Urinary bladder (tissue), 4 donors: ENCODE data around the gene KLHL30. TPM values are rescaled to one million over a fixed set of nuclear protein-coding genes. Genes with fewer than 3 reads are reported as not detected.
"Not testable (repeated sequence)": the region's sequence is repeated elsewhere in the genome, so short reads cannot be mapped to it uniquely, and the experiment has no call there.

ENCODE experiments used
- DNase-seq: peaks from one replicate; pipeline ENCODE4 v3.0.0-alpha.2; 2015; ENCODE audit errors: extremely low spot score
- H3K27ac ChIP-seq: one replicate; pipeline ENCODE4 v1.5.1; 2013; ENCODE audit warnings: low read depth, mild to moderate bottlenecking, moderate library complexity
- H3K36me3 ChIP-seq: one replicate; pipeline ENCODE4 v1.6.1; 2013; ENCODE audit warnings: mild to moderate bottlenecking, moderate library complexity; ENCODE audit not compliant: insufficient read depth
- H3K4me1 ChIP-seq: one replicate; pipeline ENCODE4 v1.6.1; 2013; ENCODE audit warnings: mild to moderate bottlenecking, moderate library complexity; ENCODE audit not compliant: insufficient read depth
- H3K4me3 ChIP-seq: one replicate; pipeline ENCODE4 v1.5.1; 2013; ENCODE audit warnings: low read depth, low read length
- WGBS: extraction: QIAGEN DNeasy Blood & Tissue Kit; methylation state at CpG from one replicate; pipeline ENCODE4 v1.1.7; 2013; 5-methylcytosine and 5-hydroxymethylcytosine counted together
- polyA plus RNA-seq: library from polyadenylated mRNA; stranded (reverse); fragments of 200-250 nt; gene quantifications from one replicate; pipeline ENCODE4 v1.2.3, GENCODE V29; 2013
- total RNA-seq: library from RNA; depleted of rRNA; stranded (reverse); fragments of >200 nt; gene quantifications from one replicate; pipeline ENCODE4 v1.2.3, GENCODE V29; 2014
- donor health status: healthy with polysubstance abuse.
- donor health status: healthy.

The KLHL30 gene
- total and polyA plus RNA-seq, 2 donors, result 0.95 to 1.8 TPM

GRCh38 chr2:238106698-238107524 is 31.6 kb upstream of the KLHL30 start:
- WGBS, result 83% methylated on average over 28 of the region's 28 CpGs
- DNase-seq, result no peak
- no peak overlapping the region for H3K4me3 ChIP-seq
- no peak overlapping the region for H3K27ac ChIP-seq
- no peaks in the 10 kb centered on the region for H3K4me1 ChIP-seq
- no peaks in the 10 kb centered on the region for H3K36me3 ChIP-seq

- Histone ChIP-seq H3K27ac (no peak overlapping the region), H3K36me3 (no peaks in the 10 kb centered on the region), H3K4me3 (no peak overlapping the region), H3K4me1 (no peaks in the 10 kb centered on the region)
- 90% methylated on average over 28 of the region's 28 CpGs for WGBS
- no peak for DNase-seq
These were observed 30.7 kb upstream of the KLHL30 start for GRCh38 chr2:238107525-238108422.

GRCh38 chr2:238108423-238109183 is 29.9 kb upstream of the KLHL30 start:
- Histone ChIP-seq H3K27ac (no peak overlapping the region), H3K36me3 (no peaks in the 10 kb centered on the region), H3K4me3 (no peak overlapping the region), H3K4me1 (no peaks in the 10 kb centered on the region)
- DNase-seq, result no peak
- 52% methylated on average over 19 of the region's 19 CpGs for WGBS

- Histone ChIP-seq H3K27ac (no peak overlapping the region), H3K36me3 (no peaks in the 10 kb centered on the region), H3K4me3 (no peak overlapping the region), H3K4me1 (no peaks in the 10 kb centered on the region)
- DNase-seq, result no peak
- 90% methylated on average over 13 of the region's 13 CpGs for WGBS
These were observed 24.9 kb upstream of the KLHL30 start for GRCh38 chr2:238113611-238114010.

- Histone ChIP-seq H3K36me3 (no peaks in the 10 kb centered on the region), H3K27ac (no peak overlapping the region), H3K4me1 (no peaks in the 10 kb centered on the region), H3K4me3 (no peak overlapping the region)
- 78% methylated on average over 16 of the region's 16 CpGs for WGBS
- no peak for DNase-seq
These were observed 24.1 kb upstream of the KLHL30 start for GRCh38 chr2:238114331-238114841.

DNA sequence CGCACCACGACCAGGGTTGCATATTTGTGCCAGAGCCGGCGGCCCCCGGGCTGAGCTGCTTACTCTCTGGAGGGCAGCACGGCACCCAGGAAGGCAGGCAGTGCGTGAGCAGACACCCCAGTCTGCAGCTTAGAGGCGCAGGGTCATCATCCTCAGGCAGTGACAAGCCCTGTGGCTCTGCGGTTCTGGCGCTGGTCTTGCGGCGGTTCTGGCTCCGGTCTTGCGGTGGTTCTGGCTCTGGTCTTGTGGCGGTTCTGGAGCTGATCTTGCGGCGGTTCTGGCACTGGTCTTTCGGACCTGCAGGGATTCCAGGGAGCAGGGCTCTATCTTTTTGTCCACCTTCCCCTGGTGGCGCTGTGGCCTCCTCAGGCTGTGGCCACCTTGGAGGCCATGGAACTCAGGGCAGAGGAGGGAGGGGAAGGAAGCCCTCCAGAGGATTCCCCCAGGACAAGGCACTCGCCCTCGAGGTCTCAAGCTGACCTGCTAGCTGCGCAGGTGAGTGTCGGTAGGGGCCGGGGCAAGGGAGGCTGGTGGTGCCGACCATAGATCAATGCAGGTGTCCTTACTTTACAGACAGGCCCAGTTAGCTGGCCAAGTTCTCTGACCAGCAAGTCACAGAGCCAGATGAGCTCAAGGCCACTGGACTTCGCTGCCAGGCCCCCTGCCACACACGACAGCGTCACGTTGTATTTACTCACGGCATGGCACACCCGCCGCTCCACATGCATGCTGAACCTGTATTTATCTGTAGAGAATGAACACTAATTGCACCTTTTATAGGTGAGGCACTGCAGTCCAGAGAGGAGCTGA is 23.4 kb upstream of the KLHL30 start:
- Histone ChIP-seq H3K27ac (no peak overlapping the region), H3K36me3 (no peaks in the 10 kb centered on the region), H3K4me3 (no peak overlapping the region), H3K4me1 (no peaks in the 10 kb centered on the region)
- no peak for DNase-seq
- 89% methylated on average over 32 of the region's 32 CpGs for WGBS

DNA sequence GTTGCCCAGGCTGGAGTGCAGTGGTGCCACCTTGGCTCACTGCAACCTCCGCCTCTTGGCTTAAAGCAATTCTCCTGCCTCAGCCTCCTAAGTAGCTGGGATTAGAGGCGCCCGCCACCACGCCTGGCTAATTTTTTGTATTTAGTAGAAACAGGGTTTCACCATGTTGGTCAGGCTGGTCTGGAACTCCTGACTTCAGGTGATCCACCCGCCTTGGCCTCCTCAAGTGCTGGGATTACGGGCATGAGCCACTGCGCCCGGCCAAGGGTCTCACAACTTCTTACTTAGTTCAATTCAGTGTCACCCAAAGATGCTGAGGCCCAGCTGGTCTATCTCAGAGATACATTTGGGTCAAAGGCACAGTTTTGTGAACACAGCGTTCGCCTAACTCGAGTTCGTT is 22.8 kb upstream of the KLHL30 start:
- not testable (repeated sequence) for H3K4me3 ChIP-seq, H3K36me3 ChIP-seq, H3K4me1 ChIP-seq, DNase-seq, H3K27ac ChIP-seq
- 88% methylated on average over 12 of the region's 12 CpGs for WGBS

DNA sequence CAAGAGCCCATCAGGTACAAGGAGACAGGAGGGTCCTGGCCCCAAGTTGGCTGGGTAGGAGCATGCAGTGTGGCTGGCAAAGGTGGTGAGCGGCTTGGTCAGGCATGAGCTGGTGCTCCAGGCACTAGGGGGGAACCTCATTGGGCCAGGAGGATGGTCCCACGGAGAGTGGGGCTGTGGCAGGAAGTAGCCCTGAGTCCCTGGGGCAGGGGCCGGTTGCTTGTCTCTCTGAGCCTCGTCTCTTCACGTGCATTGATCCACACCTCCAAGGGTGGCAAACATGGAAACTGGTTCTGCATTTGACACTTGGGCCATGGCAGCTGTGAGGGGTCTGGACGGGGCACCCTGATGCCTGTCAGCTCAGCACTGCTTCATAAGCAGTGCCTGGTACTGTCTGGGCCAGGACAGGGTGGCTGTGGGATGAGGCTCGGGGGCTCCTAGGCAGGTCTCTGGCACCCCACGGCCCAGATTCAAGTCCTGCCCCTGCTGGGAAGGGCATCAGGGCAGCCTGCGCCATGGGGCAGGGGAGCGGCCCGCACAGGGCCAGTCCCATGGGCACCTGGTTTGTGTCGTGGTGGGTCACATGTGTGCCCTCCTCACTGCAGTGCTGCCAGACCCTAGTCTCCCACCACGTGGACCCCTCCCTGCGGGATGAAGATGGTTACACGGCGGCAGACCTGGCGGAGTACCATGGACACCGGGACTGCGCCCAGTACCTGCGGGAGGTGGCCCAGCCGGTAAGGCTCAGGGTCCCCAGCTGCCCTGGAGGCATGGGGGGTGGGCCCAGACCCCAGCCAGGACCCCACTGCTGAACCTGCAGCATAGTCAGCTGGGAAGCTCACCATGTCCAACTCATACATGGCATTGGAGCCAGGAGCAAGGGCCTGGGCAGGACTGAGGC is 21.9 kb upstream of the KLHL30 start:
- Histone ChIP-seq H3K27ac (no peak overlapping the region), H3K4me3 (no peak overlapping the region), H3K36me3 (no peaks in the 10 kb centered on the region), H3K4me1 (no peaks in the 10 kb centered on the region)
- no peak for DNase-seq
- 90% methylated on average over 21 of the region's 21 CpGs for WGBS

GRCh38 chr2:238117199-238118154 is 21.0 kb upstream of the KLHL30 start:
- H3K4me3 ChIP-seq, result no peak overlapping the region
- DNase-seq, result no peak
- no peaks in the 10 kb centered on the region for H3K36me3 ChIP-seq
- 76% methylated on average over 11 of the region's 11 CpGs for WGBS
- H3K27ac ChIP-seq, result no peak overlapping the region
- H3K4me1 ChIP-seq, result no peaks in the 10 kb centered on the region

DNA sequence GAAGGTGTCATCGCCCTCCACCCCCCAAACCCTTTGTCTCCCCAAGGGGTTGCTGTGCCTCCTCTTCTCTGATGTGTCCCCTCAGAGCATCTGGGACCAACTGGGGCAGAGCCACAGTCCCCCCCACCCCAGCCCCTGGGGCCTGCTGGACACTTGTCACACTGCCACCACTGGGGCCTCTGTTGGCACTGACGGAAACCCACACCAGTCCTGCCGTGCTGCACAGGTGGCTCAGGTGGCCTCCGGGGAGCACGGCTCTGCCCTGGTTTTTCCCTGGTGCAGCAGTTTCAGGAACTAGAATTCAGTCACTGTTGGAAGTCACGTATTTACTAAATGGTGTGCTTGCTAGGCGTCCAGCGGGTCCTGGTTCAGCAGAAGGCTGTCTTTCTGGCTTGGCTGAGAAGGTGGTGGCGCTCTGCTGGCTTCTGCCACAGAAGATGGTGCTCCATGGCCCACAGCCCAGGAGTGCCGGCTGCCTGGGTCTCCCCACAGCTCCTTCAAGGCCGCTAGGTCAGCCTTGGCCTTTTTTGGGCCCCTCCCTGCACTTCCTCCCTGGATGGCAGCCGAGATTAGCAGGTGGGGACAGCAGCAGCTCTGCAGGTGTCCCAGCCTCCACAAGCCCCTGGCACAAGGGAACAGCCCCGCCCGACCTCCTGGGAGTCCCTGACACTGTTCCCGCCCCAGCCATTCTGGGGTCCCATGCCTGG is 18.6 kb upstream of the KLHL30 start:
- H3K36me3 ChIP-seq, result no peaks in the 10 kb centered on the region
- H3K4me3 ChIP-seq, result no peak overlapping the region
- no peak for DNase-seq
- no peak overlapping the region for H3K27ac ChIP-seq
- H3K4me1 ChIP-seq, result no peaks in the 10 kb centered on the region
- WGBS, result 70% methylated on average over 15 of the region's 15 CpGs
